Glutamatergic neuron (in vitro differentiated cells): ENCODE data around the gene ULK1. TPM values are rescaled to one million over a fixed set of nuclear protein-coding genes. Genes with fewer than 3 reads are reported as not detected.

Experiments used
- DNase-seq: peaks from one replicate; pipeline ENCODE4 v3.0.0; 2022
- H3K27ac Mint-ChIP-seq: one replicate; pipeline ENCODE4 v1.8.0; 2020; ENCODE audit warnings: mild to moderate bottlenecking, mixed read lengths, inconsistent platforms; ENCODE audit not compliant: unreplicated experiment
- H3K27me3 Mint-ChIP-seq: one replicate; pipeline ENCODE4 v1.8.0; 2020; ENCODE audit warnings: mild to moderate bottlenecking, moderate library complexity, mixed read lengths, inconsistent platforms; ENCODE audit not compliant: unreplicated experiment
- H3K36me3 Mint-ChIP-seq: one replicate; pipeline ENCODE4 v1.8.0; 2020; ENCODE audit warnings: mild to moderate bottlenecking, mixed read lengths, inconsistent platforms; ENCODE audit not compliant: unreplicated experiment
- H3K4me1 Mint-ChIP-seq: one replicate; pipeline ENCODE4 v1.8.0; 2020; ENCODE audit warnings: mild to moderate bottlenecking, low read depth, mixed read lengths, inconsistent platforms; ENCODE audit not compliant: unreplicated experiment
- H3K4me3 Mint-ChIP-seq: one replicate; pipeline ENCODE4 v1.8.0; 2020; ENCODE audit warnings: mild to moderate bottlenecking, mixed read lengths, inconsistent platforms; ENCODE audit not compliant: unreplicated experiment
- H3K9me3 Mint-ChIP-seq: one replicate; pipeline ENCODE4 v1.8.0; 2020; ENCODE audit warnings: mild to moderate bottlenecking, moderate library complexity, mixed read lengths, inconsistent platforms; ENCODE audit not compliant: unreplicated experiment
- CTCF ChIP-seq: fragments of 200-600 bp; sonication (generic); IDR thresholded peaks from one replicate; pipeline ENCODE4 v1.5.0; 2021; ENCODE audit not compliant: partially characterized antibody, unreplicated experiment
- total RNA-seq: library from RNA; stranded (reverse); fragmentation: NEBNext Ultra II Directional; extraction: Animal tissue kit (Norgen Biotek cat#: 25700); gene quantifications from one replicate; pipeline ENCODE4 v1.2.1, GENCODE V29; 2021; ENCODE audit not compliant: unreplicated experiment

The ULK1 gene
- total RNA-seq, 1 donor from 2014 or later, result 168 TPM

- Mint-ChIP-seq H3K27me3 (no peaks in the 10 kb centered on the region), H3K4me1 (peaks cover 12% of the 10 kb centered on the region), H3K9me3 (peaks cover 3% of the 10 kb centered on the region), H3K36me3 (no peaks in the 10 kb centered on the region), H3K4me3 (no peak overlapping the region), H3K27ac (no peak overlapping the region)
- no peak for TF ChIP-seq CTCF
- no peak for DNase-seq
Observed at GRCh38 chr12:131971226-131971625, 76.8 kb downstream of the ULK1 start.

Other genes with a start within 250 kb of the ULK1 start
- gene SFSWAP, start 183.5 kb upstream of the ULK1 start, total RNA-seq, result 81.2 TPM
- gene MMP17, start 66.2 kb upstream of the ULK1 start, total RNA-seq, result 65.8 TPM
- gene PUS1, start 34.7 kb downstream of the ULK1 start, total RNA-seq, result 28.1 TPM
- gene EP400, start 55.3 kb downstream of the ULK1 start, total RNA-seq, result 85.8 TPM
- 24.9 TPM for gene DDX51, start 249.7 kb downstream of the ULK1 start, total RNA-seq
- gene NOC4L, start 249.8 kb downstream of the ULK1 start, total RNA-seq, result 17.8 TPM